ENCODE results near the gene DNASE2B.

DNASE2B gene

GRCh38 chr1:84374991-84375696, 23.1 kb upstream of the DNASE2B start:
- no peak for DNase-seq (ENCODE audit: low read depth, low spot score)

- no peak for DNase-seq (ENCODE audit: low read depth, low spot score)
Observed at GRCh38 chr1:84376000-84376910, 22.0 kb upstream of the DNASE2B start.

GRCh38 chr1:84377480-84378095, 20.7 kb upstream of the DNASE2B start:
- DNase-seq (ENCODE audit: low read depth, low spot score) = no peak

- DNase-seq (ENCODE audit: low read depth, low spot score) = no peak
Observed at GRCh38 chr1:84379138-84379916, 19.0 kb upstream of the DNASE2B start.

GRCh38 chr1:84379917-84380180, 18.4 kb upstream of the DNASE2B start:
- no peak for DNase-seq (ENCODE audit: low read depth, low spot score)

GRCh38 chr1:84382127-84382526, 16.2 kb upstream of the DNASE2B start:
- no peak for DNase-seq (ENCODE audit: low read depth, low spot score)

GRCh38 chr1:84385347-84385746, 12.9 kb upstream of the DNASE2B start:
- DNase-seq (ENCODE audit: low read depth, low spot score) = no peak

- no peak for DNase-seq (ENCODE audit: low read depth, low spot score)
Observed at GRCh38 chr1:84386716-84387479, 11.4 kb upstream of the DNASE2B start.

GRCh38 chr1:84387480-84388163, 10.7 kb upstream of the DNASE2B start:
- no peak for DNase-seq (ENCODE audit: low read depth, low spot score)

- DNase-seq (ENCODE audit: low read depth, low spot score) = no peak
Observed at GRCh38 chr1:84390226-84390625, 8.1 kb upstream of the DNASE2B start.

GRCh38 chr1:84401156-84401555, 2.9 kb downstream of the DNASE2B start:
- DNase-seq (ENCODE audit: low read depth, low spot score) = no peak

- no peak for DNase-seq (ENCODE audit: low read depth, low spot score)
Observed at GRCh38 chr1:84402060-84402459, 3.8 kb downstream of the DNASE2B start.

GRCh38 chr1:84402501-84402900, 4.2 kb downstream of the DNASE2B start:
- DNase-seq (ENCODE audit: low read depth, low spot score) = no peak

GRCh38 chr1:84403347-84403746, 5.1 kb downstream of the DNASE2B start:
- no peak for DNase-seq (ENCODE audit: low read depth, low spot score)

GRCh38 chr1:84406346-84406861, 8.1 kb downstream of the DNASE2B start:
- DNase-seq (ENCODE audit: low read depth, low spot score) = no peak

GRCh38 chr1:84407524-84407923, 9.2 kb downstream of the DNASE2B start:
- DNase-seq (ENCODE audit: low read depth, low spot score) = no peak

GRCh38 chr1:84407958-84408422, 9.7 kb downstream of the DNASE2B start:
- DNase-seq (ENCODE audit: low read depth, low spot score) = no peak

GRCh38 chr1:84409888-84410287, 11.6 kb downstream of the DNASE2B start:
- DNase-seq (ENCODE audit: low read depth, low spot score) = no peak

GRCh38 chr1:84410328-84411095, 12.2 kb downstream of the DNASE2B start:
- DNase-seq (ENCODE audit: low read depth, low spot score) = no peak

Data from brain pericyte (primary cell).